HCT116 (cell line): ENCODE measurements around the gene CYP2B6. TPM values are rescaled to one million over a fixed set of nuclear protein-coding genes. Genes with fewer than 3 reads are reported as not detected.

ENCODE experiments used
- ATAC-seq: fragments of 200-7000 bp; cut with Tn5 transposase; 2 replicates; pipeline ENCODE4 v1.9.1; 2020; ENCODE audit warnings: mild to moderate bottlenecking, moderate library complexity
- BruUV-seq: library from RNA; stranded (reverse); fragments of 400-500 nt; replicated peaks from 2 replicates; lab custom pipeline; 2021; lab: Mats Ljungman, UMichigan
- CTCF ChIA-PET: fragments of 300-600 bp; sonication (Branson Sonifier 250); formaldehyde crosslinking; loops from one replicate; lab custom pipeline; 2021; ENCODE audit warnings: antibody characterized with exemption; lab: Charles Lee
- POLR2A ChIA-PET: fragments of 300-600, 350-600 bp; sonication (Branson Sonifier 250); formaldehyde crosslinking; loops from one replicate; lab custom pipeline; 2021; ENCODE audit warnings: antibody characterized with exemption; lab: Charles Lee
- RAD21 ChIA-PET, 2 experiments: fragments of 300-600 bp; sonication (Branson Sonifier 250); formaldehyde crosslinking; loops; one replicate each; lab custom pipeline; 2023; ENCODE audit warnings: low total read pairs in 2 of 2; ENCODE audit not compliant: uncharacterized antibody in 2 of 2, unreplicated experiment in 2 of 2, low non-redundant PET in 1 of 2; lab: Charles Lee
- DNase-seq: peaks from one replicate; pipeline ENCODE4 v3.0.0-alpha.2; 2010; ENCODE audit warnings: low read depth, low spot score
- H2AFZ ChIP-seq: fragments of 200-600 bp; shearing (Covaris generic), sonication (generic); 2 replicates; pipeline ENCODE4 v1.6.1; 2017; ENCODE audit warnings: low read depth, mixed run types, mixed read lengths, antibody characterized with exemption, low read length; ENCODE audit not compliant: poor library complexity, severe bottlenecking
- H3K27ac ChIP-seq: 2 replicates; pipeline ENCODE4 v1.5.1; 2012; ENCODE audit warnings: low read depth, low read length
- H3K27me3 ChIP-seq: fragments of 200-600 bp; sonication (generic); 2 replicates; pipeline ENCODE4 v1.6.1; 2016; ENCODE audit warnings: mixed run types, low read length, mixed read lengths; ENCODE audit not compliant: insufficient read depth
- H3K36me3 ChIP-seq, 2 experiments: fragments of 200-500 bp in 1 of 2; fragments of 200-600 bp in 1 of 2; sonication (Bioruptor generic) in 1 of 2; sonication (generic) in 1 of 2; 2 replicates each; pipeline versions ENCODE4 v1.5.1 to v1.6.1; 2014 to 2016; ENCODE audit warnings: low read length in 2 of 2, inconsistent platforms in 1 of 2, mixed read lengths in 1 of 2, mixed run types in 1 of 2; ENCODE audit not compliant: insufficient read depth in 2 of 2, control insufficient read depth in 1 of 2
- H3K4me1 ChIP-seq, 2 experiments: fragments of 200-600 bp in 1 of 2; sonication (generic) in 1 of 2; 2 replicates each; pipeline versions ENCODE4 v1.5.1 to v1.6.1; 2012 to 2017; ENCODE audit warnings: low read length in 2 of 2, inconsistent platforms in 1 of 2, mild to moderate bottlenecking in 1 of 2, mixed read lengths in 1 of 2, mixed run types in 1 of 2, moderate library complexity in 1 of 2; ENCODE audit not compliant: insufficient read depth in 2 of 2, control insufficient read depth in 1 of 2
- H3K4me2 ChIP-seq: fragments of 200-600 bp; sonication (generic); 2 replicates; pipeline ENCODE4 v1.6.1; 2017; ENCODE audit warnings: mixed run types, low read length, mixed read lengths
- H3K4me3 ChIP-seq, 2 experiments: fragments of 200-600 bp in 1 of 2; sonication (generic) in 1 of 2; replicated peaks in 1 of 2; 2 replicates each; pipeline ENCODE4 v1.5.1; 2011 to 2016; ENCODE audit warnings: low read length in 2 of 2, control low read depth in 1 of 2, low read depth in 1 of 2, mild to moderate bottlenecking in 1 of 2, mixed read lengths in 1 of 2, mixed run types in 1 of 2
- H3K79me2 ChIP-seq: fragments of 200-600 bp; sonication (generic); 2 replicates; pipeline ENCODE4 v1.6.1; 2017; ENCODE audit warnings: mild to moderate bottlenecking, mixed run types, low read length, moderate library complexity, mixed read lengths; ENCODE audit not compliant: insufficient read depth
- H3K9ac ChIP-seq: fragments of 200-600 bp; sonication (generic); 2 replicates; pipeline ENCODE4 v1.6.1; 2016; ENCODE audit warnings: low read length, mixed read lengths
- H3K9me2 ChIP-seq: fragments of 200-600 bp; sonication (generic), shearing (Covaris generic); 2 replicates; pipeline ENCODE4 v1.6.1; 2017; ENCODE audit warnings: mixed run types, mild to moderate bottlenecking, moderate library complexity; ENCODE audit not compliant: insufficient read depth
- H3K9me3 ChIP-seq, 2 experiments: fragments of 200-500 bp in 1 of 2; fragments of 200-600 bp in 1 of 2; sonication (Bioruptor generic) in 1 of 2; sonication (generic) in 1 of 2; 2 replicates each; pipeline ENCODE4 v1.6.1; 2014 to 2017; ENCODE audit warnings: low read length in 2 of 2, mixed read lengths in 2 of 2, inconsistent platforms in 1 of 2, low read depth in 1 of 2, mild to moderate bottlenecking in 1 of 2, mixed run types in 1 of 2, moderate library complexity in 1 of 2; ENCODE audit not compliant: control insufficient read depth in 1 of 2, insufficient read depth in 1 of 2
- H4K20me1 ChIP-seq: fragments of 200-600 bp; sonication (generic), shearing (Covaris generic); 2 replicates; pipeline ENCODE4 v1.6.1; 2017; ENCODE audit warnings: mixed run types, mild to moderate bottlenecking, moderate library complexity; ENCODE audit not compliant: insufficient read depth
- CBX3 ChIP-seq: IDR thresholded peaks from 2 replicates; pipeline ENCODE4 v1.6.1; 2012; ENCODE audit warnings: low read depth
- CTCF ChIP-seq, 3 experiments: fragments of 200-600 bp in 1 of 3; sonication (generic) in 1 of 3; IDR thresholded peaks in 2 of 3; conservative IDR thresholded peaks in 1 of 3; 2 replicates each; pipeline ENCODE4 v1.5.1; 2012 to 2017; ENCODE audit warnings: low read depth in 2 of 3, low read length in 2 of 3, antibody characterized with exemption in 1 of 3, borderline replicate concordance in 1 of 3, control low read depth in 1 of 3, mild to moderate bottlenecking in 1 of 3, mixed read lengths in 1 of 3, mixed run types in 1 of 3, moderate library complexity in 1 of 3; ENCODE audit not compliant: insufficient read depth in 1 of 3
- EGR1 ChIP-seq: IDR thresholded peaks from 2 replicates; pipeline ENCODE4 v1.6.1; 2012; ENCODE audit warnings: low read depth
- JUND ChIP-seq: IDR thresholded peaks from 2 replicates; pipeline ENCODE4 v1.6.1; 2012
- POLR2A ChIP-seq: IDR thresholded peaks from 2 replicates; pipeline ENCODE4 v1.7.0; 2011; ENCODE audit warnings: borderline replicate concordance; ENCODE audit not compliant: insufficient read depth, insufficient read length; ENCODE audit errors: extremely low read depth
- POLR2AphosphoS5 ChIP-seq: IDR thresholded peaks from 2 replicates; pipeline ENCODE4 v1.6.1; 2011; ENCODE audit warnings: mild to moderate bottlenecking, low read depth, low read length, moderate library complexity
- RAD21 ChIP-seq: IDR thresholded peaks from 2 replicates; pipeline ENCODE4 v1.6.1; 2012; ENCODE audit warnings: low read depth, mild to moderate bottlenecking
- SIN3A ChIP-seq: IDR thresholded peaks from 2 replicates; pipeline ENCODE4 v1.6.1; 2012; ENCODE audit warnings: low read depth
- SP1 ChIP-seq: IDR thresholded peaks from 2 replicates; pipeline ENCODE4 v1.6.1; 2012; ENCODE audit warnings: low read depth
- YY1 ChIP-seq: IDR thresholded peaks from 2 replicates; pipeline ENCODE4 v1.6.1; 2011; ENCODE audit warnings: low read length, low read depth, moderate library complexity, mild to moderate bottlenecking; ENCODE audit not compliant: insufficient replicate concordance; ENCODE audit errors: extremely low read depth
- intact Hi-C: fragments of 100-400 bp; cut with micrococcal nuclease; formaldehyde crosslinking; loops from 2 replicates; pipeline ENCODE4 v1.10.0; 2022
- total RNA-seq: library from RNA; stranded (reverse); gene quantifications from one replicate; pipeline ENCODE4 v1.2.1, GENCODE V29; 2021; ENCODE audit not compliant: unreplicated experiment
- TF ChIP-seq, protein P1 (sequence below): IDR thresholded peaks from 2 replicates; pipeline ENCODE4 v1.6.1; 2012

Gene CYP2B6
- total RNA-seq, 1 experiment from 2014 or later: 0.74 TPM

GRCh38 chr19:41023193-41023592, 32.1 kb downstream of the CYP2B6 start:
- ATAC-seq (peak; percentile 54; the same call in 1 of the 2 replicates), DNase-seq (no peak)
- H3K9me2 ChIP-seq: no peaks in the 10 kb centered on the region
- peaks cover 28% of the 10 kb centered on the region for H3K27me3 ChIP-seq
- H3K9ac ChIP-seq: no peak overlapping the region
- H3K27ac ChIP-seq: no peak overlapping the region
- RAD21 ChIA-PET: no interaction called here
- H2AFZ ChIP-seq: no peak overlapping the region
- intact Hi-C loops: no loop called here
- H3K79me2 ChIP-seq: no peaks in the 10 kb centered on the region
- H3K4me2 ChIP-seq: no peak overlapping the region
- no peaks in the 10 kb centered on the region for H3K9me3 ChIP-seq
- H3K4me3 ChIP-seq: no peak overlapping the region
- no peaks in the 10 kb centered on the region for H3K36me3 ChIP-seq
- TF ChIP-seq POLR2AphosphoS5: no peak
- peak in 1 of 3 experiments; percentile 13; a peak in 2 of 6 replicates for TF ChIP-seq CTCF (IDR thresholded peaks at IDR 0.05 in 2 of 3, conservative IDR thresholded peaks at IDR 0.05 in 1 of 3; ENCODE audit: borderline replicate concordance in 1 of 3, insufficient read depth in 1 of 3, low read depth in 2 of 3, low read length in 2 of 3)
- no peak for TF ChIP-seq EGR1
- TF ChIP-seq SIN3A: no peak
- TF ChIP-seq, protein P1, sequence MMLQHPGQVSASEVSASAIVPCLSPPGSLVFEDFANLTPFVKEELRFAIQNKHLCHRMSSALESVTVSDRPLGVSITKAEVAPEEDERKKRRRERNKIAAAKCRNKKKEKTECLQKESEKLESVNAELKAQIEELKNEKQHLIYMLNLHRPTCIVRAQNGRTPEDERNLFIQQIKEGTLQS: no peak
- TF ChIP-seq SP1: no peak
- peak; percentile 5; the same call in 1 of the 2 replicates for TF ChIP-seq RAD21
- no peak for TF ChIP-seq JUND
- no peak for TF ChIP-seq POLR2A
- no peak for TF ChIP-seq YY1
- no peak for TF ChIP-seq CBX3
- no TSS peak for BruUV-seq
- CTCF ChIA-PET: no interaction called here
- H3K4me1 ChIP-seq: no peaks in the 10 kb centered on the region
- POLR2A ChIA-PET: interaction anchor here (0.6 kb wide), 1 partner anchor 23 kb away, joined by 3 read pairs; no protein-coding TSS in a partner anchor
- no peaks in the 10 kb centered on the region for H4K20me1 ChIP-seq
